ENCODE data around the gene PTGFR. TPM values are rescaled to one million over a fixed set of nuclear protein-coding genes. Genes with fewer than 3 reads are reported as not detected.

Gene PTGFR
- total RNA-seq, 4 donors from 2014 or later: 13.8 to 64.0 (median 23.2) TPM

GRCh38 chr1:78553859-78554258, 63.1 kb downstream of the PTGFR start:
- Histone ChIP-seq H3K36me3 (no peaks in the 10 kb centered on the region), H3K4me1 (no peaks in the 10 kb centered on the region), H3K27me3 (no peaks in the 10 kb centered on the region), H3K9me3 (peaks cover 0 to 6% of the 10 kb centered on the region in 2 donors), H3K27ac (no peak overlapping the region), H3K4me3 (no peak overlapping the region)
- intact Hi-C loops (cut with DNase I; ENCODE audit: low total_unique reads): no loop called here
- no peak for DNase-seq
- TF ChIP-seq CTCF (IDR thresholded peaks at IDR 0.05) (no peak), POLR2A (IDR thresholded peaks at IDR 0.05) (no peak)

- intact Hi-C loops (cut with DNase I; ENCODE audit: low total_unique reads): no loop called here
- DNase-seq: no peak
- H3K27me3 ChIP-seq: no peaks in the 10 kb centered on the region
- no peak for TF ChIP-seq POLR2A (IDR thresholded peaks at IDR 0.05)
- TF ChIP-seq CTCF (IDR thresholded peaks at IDR 0.05): no peak
- no peaks in the 10 kb centered on the region for H3K36me3 ChIP-seq
- no peak overlapping the region for H3K27ac ChIP-seq
- peaks cover 0 to 6% of the 10 kb centered on the region in 2 donors for H3K9me3 ChIP-seq
- no peak overlapping the region for H3K4me3 ChIP-seq
- H3K4me1 ChIP-seq: no peaks in the 10 kb centered on the region
These were observed 64.1 kb downstream of the PTGFR start for GRCh38 chr1:78554840-78555239.

- Histone ChIP-seq H3K4me3 (no peak overlapping the region), H3K27me3 (no peaks in the 10 kb centered on the region), H3K9me3 (no peaks in the 10 kb centered on the region), H3K27ac (no peak overlapping the region), H3K4me1 (no peaks in the 10 kb centered on the region), H3K36me3 (no peaks in the 10 kb centered on the region)
- intact Hi-C loops (cut with DNase I; ENCODE audit: low total_unique reads): no loop called here
- no peak for TF ChIP-seq CTCF (IDR thresholded peaks at IDR 0.05)
- no peak for DNase-seq
These were observed 68.9 kb downstream of the PTGFR start for GRCh38 chr1:78559680-78560079.

GRCh38 chr1:78560811-78561210, 70.0 kb downstream of the PTGFR start:
- H3K27ac ChIP-seq: no peak overlapping the region
- intact Hi-C loops (cut with DNase I; ENCODE audit: low total_unique reads): no loop called here
- H3K4me1 ChIP-seq: no peaks in the 10 kb centered on the region
- H3K36me3 ChIP-seq: no peaks in the 10 kb centered on the region
- H3K9me3 ChIP-seq: no peaks in the 10 kb centered on the region
- DNase-seq: no peak
- no peaks in the 10 kb centered on the region for H3K27me3 ChIP-seq
- TF ChIP-seq POLR2A (IDR thresholded peaks at IDR 0.05): no peak
- TF ChIP-seq CTCF (IDR thresholded peaks at IDR 0.05): no peak
- no peak overlapping the region for H3K4me3 ChIP-seq

GRCh38 chr1:78561856-78562255, 71.1 kb downstream of the PTGFR start:
- no peak overlapping the region for H3K27ac ChIP-seq
- DNase-seq: no peak
- H3K36me3 ChIP-seq: no peaks in the 10 kb centered on the region
- no peaks in the 10 kb centered on the region for H3K27me3 ChIP-seq
- intact Hi-C loops (cut with DNase I; ENCODE audit: low total_unique reads): no loop called here
- TF ChIP-seq POLR2A (IDR thresholded peaks at IDR 0.05) (no peak), CTCF (IDR thresholded peaks at IDR 0.05) (no peak)
- no peaks in the 10 kb centered on the region for H3K9me3 ChIP-seq
- no peaks in the 10 kb centered on the region for H3K4me1 ChIP-seq
- no peak overlapping the region for H3K4me3 ChIP-seq

All from uterus (tissue), 4 donors.